ENCODE data around the gene TRNP1.

Gene TRNP1

GRCh38 chr1:26957306-26957705 lies 36.2 kb upstream of the TRNP1 start:
- DNase-seq (ENCODE audit: insufficient read length): no peak

GRCh38 chr1:26959270-26959669 lies 34.2 kb upstream of the TRNP1 start:
- TF ChIP-seq TAF1 (IDR thresholded peaks at IDR 0.05; ENCODE audit: borderline replicate concordance, low read depth, low read length) (no peak), POLR2AphosphoS5 (IDR thresholded peaks at IDR 0.05; ENCODE audit: low read depth, low read length) (no peak), POLR2A (IDR thresholded peaks at IDR 0.05; ENCODE audit: low read depth, low read length) (no peak)
- FAIRE-seq: no peak
- DNase-seq (ENCODE audit: insufficient read length): no peak

More at GRCh38 chr1:26957306-26957705, 36.2 kb upstream of the TRNP1 start:
- TF ChIP-seq POLR2AphosphoS5 (IDR thresholded peaks at IDR 0.05; ENCODE audit: low read depth, low read length): no peak
- no peak for TF ChIP-seq POLR2A (IDR thresholded peaks at IDR 0.05; ENCODE audit: low read depth, low read length)
- TF ChIP-seq TAF1 (IDR thresholded peaks at IDR 0.05; ENCODE audit: borderline replicate concordance, low read depth, low read length): no peak
- FAIRE-seq: no peak

GRCh38 chr1:26959722-26960624 lies 33.5 kb upstream of the TRNP1 start, which contains the start of gene KDF1:
Gene KDF1, minus strand, starts transcription at chr1:26960468. Its CDS starts 8,088 bp downstream, at chr1:26952380.
- no peak for FAIRE-seq
- no peak for DNase-seq (ENCODE audit: insufficient read length)
- TF ChIP-seq TAF1 (IDR thresholded peaks at IDR 0.05; ENCODE audit: borderline replicate concordance, low read depth, low read length): no peak
- TF ChIP-seq POLR2A (IDR thresholded peaks at IDR 0.05; ENCODE audit: low read depth, low read length): no peak
- no peak for TF ChIP-seq POLR2AphosphoS5 (IDR thresholded peaks at IDR 0.05; ENCODE audit: low read depth, low read length)

GRCh38 chr1:26960625-26960966 lies 32.9 kb upstream of the TRNP1 start:
- no peak for TF ChIP-seq POLR2AphosphoS5 (IDR thresholded peaks at IDR 0.05; ENCODE audit: low read depth, low read length)
- no peak for FAIRE-seq

GRCh38 chr1:26961826-26962225 lies 31.7 kb upstream of the TRNP1 start:
- FAIRE-seq (no peak), DNase-seq (ENCODE audit: insufficient read length) (no peak)
- TF ChIP-seq TAF1 (IDR thresholded peaks at IDR 0.05; ENCODE audit: borderline replicate concordance, low read depth, low read length) (no peak), POLR2AphosphoS5 (IDR thresholded peaks at IDR 0.05; ENCODE audit: low read depth, low read length) (no peak), POLR2A (IDR thresholded peaks at IDR 0.05; ENCODE audit: low read depth, low read length) (no peak)

More at GRCh38 chr1:26960625-26960966, 32.9 kb upstream of the TRNP1 start:
- no peak for DNase-seq (ENCODE audit: insufficient read length)

GRCh38 chr1:26965213-26965612 lies 28.3 kb upstream of the TRNP1 start:
- no peak for TF ChIP-seq POLR2A (IDR thresholded peaks at IDR 0.05; ENCODE audit: low read depth, low read length)
- no peak for TF ChIP-seq POLR2AphosphoS5 (IDR thresholded peaks at IDR 0.05; ENCODE audit: low read depth, low read length)
- TF ChIP-seq TAF1 (IDR thresholded peaks at IDR 0.05; ENCODE audit: borderline replicate concordance, low read depth, low read length): no peak
- DNase-seq (ENCODE audit: insufficient read length): no peak
- no peak for FAIRE-seq

GRCh38 chr1:26965628-26966027 lies 27.9 kb upstream of the TRNP1 start:
- no peak for FAIRE-seq
- no peak for DNase-seq (ENCODE audit: insufficient read length)
- no peak for TF ChIP-seq TAF1 (IDR thresholded peaks at IDR 0.05; ENCODE audit: borderline replicate concordance, low read depth, low read length)
- TF ChIP-seq POLR2A (IDR thresholded peaks at IDR 0.05; ENCODE audit: low read depth, low read length): no peak
- no peak for TF ChIP-seq POLR2AphosphoS5 (IDR thresholded peaks at IDR 0.05; ENCODE audit: low read depth, low read length)

GRCh38 chr1:26970810-26971209 lies 22.7 kb upstream of the TRNP1 start:
- no peak for TF ChIP-seq POLR2AphosphoS5 (IDR thresholded peaks at IDR 0.05; ENCODE audit: low read depth, low read length)
- TF ChIP-seq TAF1 (IDR thresholded peaks at IDR 0.05; ENCODE audit: borderline replicate concordance, low read depth, low read length): no peak
- FAIRE-seq (no peak), DNase-seq (ENCODE audit: insufficient read length) (no peak)

GRCh38 chr1:26971590-26971989 lies 21.9 kb upstream of the TRNP1 start:
- TF ChIP-seq POLR2AphosphoS5 (IDR thresholded peaks at IDR 0.05; ENCODE audit: low read depth, low read length): no peak
- no peak for TF ChIP-seq POLR2A (IDR thresholded peaks at IDR 0.05; ENCODE audit: low read depth, low read length)
- no peak for TF ChIP-seq TAF1 (IDR thresholded peaks at IDR 0.05; ENCODE audit: borderline replicate concordance, low read depth, low read length)
- DNase-seq (ENCODE audit: insufficient read length): no peak
- no peak for FAIRE-seq

GRCh38 chr1:26972390-26972789 lies 21.1 kb upstream of the TRNP1 start:
- FAIRE-seq (no peak), DNase-seq (ENCODE audit: insufficient read length) (no peak)
- TF ChIP-seq POLR2AphosphoS5 (IDR thresholded peaks at IDR 0.05; ENCODE audit: low read depth, low read length): no peak

GRCh38 chr1:26972821-26973220 lies 20.7 kb upstream of the TRNP1 start:
- FAIRE-seq: no peak
- no peak for DNase-seq (ENCODE audit: insufficient read length)
- TF ChIP-seq POLR2A (IDR thresholded peaks at IDR 0.05; ENCODE audit: low read depth, low read length) (no peak), POLR2AphosphoS5 (IDR thresholded peaks at IDR 0.05; ENCODE audit: low read depth, low read length) (no peak), TAF1 (IDR thresholded peaks at IDR 0.05; ENCODE audit: borderline replicate concordance, low read depth, low read length) (no peak)

GRCh38 chr1:26976621-26977510 lies 16.6 kb upstream of the TRNP1 start:
- DNase-seq (ENCODE audit: insufficient read length): no peak
- no peak for FAIRE-seq
- TF ChIP-seq POLR2AphosphoS5 (IDR thresholded peaks at IDR 0.05; ENCODE audit: low read depth, low read length): no peak
- TF ChIP-seq TAF1 (IDR thresholded peaks at IDR 0.05; ENCODE audit: borderline replicate concordance, low read depth, low read length): no peak
- no peak for TF ChIP-seq POLR2A (IDR thresholded peaks at IDR 0.05; ENCODE audit: low read depth, low read length)

Data from GM12892 (cell line).